SHP77 treated with DMSO at 0.1 percent for 48 hours (cell line): Measurements from ENCODE around the gene BTBD3.

Experiments
- DNase-seq: peaks from one replicate; lab custom pipeline; 2025; lab: John Stamatoyannopoulos, UW

BTBD3 gene

DNA sequence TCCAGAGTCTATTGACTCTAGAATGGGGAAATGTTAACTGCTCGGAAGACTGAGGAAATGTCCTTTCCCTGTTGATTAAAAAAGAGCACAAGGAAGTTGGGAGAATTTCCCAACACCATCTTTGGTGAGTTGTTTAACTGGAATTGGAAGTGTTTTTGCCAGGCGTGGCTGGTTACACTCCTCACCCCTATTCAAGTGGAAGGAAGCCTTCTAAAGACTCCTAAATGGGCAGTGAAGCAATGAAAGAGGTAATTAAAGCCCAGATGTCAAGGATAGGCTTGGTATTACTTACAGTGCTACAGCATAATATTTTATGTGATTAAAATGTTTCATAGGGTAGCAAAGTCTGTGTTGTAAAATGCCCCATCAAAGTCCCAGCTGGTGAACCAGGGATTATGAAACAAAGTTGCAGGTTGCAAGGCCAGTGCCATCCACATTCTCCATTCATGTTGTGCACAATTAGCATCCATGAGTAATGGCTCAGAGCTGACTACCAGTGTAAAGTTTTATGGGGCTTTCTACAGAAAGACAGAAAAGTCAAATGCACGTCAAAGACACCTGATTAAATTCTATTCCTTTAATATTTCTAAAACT is 52.6 kb downstream of the BTBD3 start:
- DNase-seq = no peak

DNA sequence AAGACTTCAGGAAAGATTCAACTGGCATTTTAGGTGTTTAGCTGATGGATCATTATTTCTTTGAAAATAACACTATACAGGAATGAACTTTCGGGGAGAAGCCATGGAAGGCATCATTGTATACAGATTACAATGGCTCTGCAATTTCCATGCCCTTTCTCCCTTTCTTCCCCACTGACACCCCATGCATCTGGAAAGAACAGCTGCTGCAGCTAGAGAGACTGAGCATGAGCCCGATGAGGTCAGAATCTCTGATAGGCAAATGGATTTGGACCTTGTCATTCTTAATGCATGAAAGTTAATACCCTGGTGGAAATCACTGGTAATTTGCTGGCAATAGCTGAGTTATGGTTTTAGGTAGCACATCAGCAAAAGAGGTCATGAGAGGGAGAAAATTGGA is 54.8 kb downstream of the BTBD3 start:
- no peak for DNase-seq
